ENCODE results near the gene ASIC2. TPM values are rescaled to one million over a fixed set of nuclear protein-coding genes. Genes with fewer than 3 reads are reported as not detected.

Gene ASIC2
- total RNA-seq, 1 experiment from 2014 or later: not detected

GRCh38 chr17:33273271-33273670 lies 19.8 kb downstream of the ASIC2 start:
- H3K27ac Mint-ChIP-seq (ENCODE audit: low read depth, unreplicated experiment): no peak overlapping the region
- no peaks in the 10 kb centered on the region for H3K9me3 Mint-ChIP-seq (ENCODE audit: unreplicated experiment)
- peaks cover under 1% of the 10 kb centered on the region for H3K4me1 Mint-ChIP-seq (ENCODE audit: insufficient read depth, unreplicated experiment)
- DNase-seq (ENCODE audit: unreplicated experiment): no peak
- no peak for TF ChIP-seq CTCF (IDR thresholded peaks at IDR 0.05; ENCODE audit: unreplicated experiment)
- CTCF ChIA-PET: no interaction called here
- H3K27me3 Mint-ChIP-seq (ENCODE audit: insufficient read depth, unreplicated experiment): no peaks in the 10 kb centered on the region
- intact Hi-C loops (cut with micrococcal nuclease): no loop called here
- BruUV-seq (replicated peaks): no TSS peak
- no peaks in the 10 kb centered on the region for H3K36me3 Mint-ChIP-seq (ENCODE audit: insufficient read depth, unreplicated experiment)
- no peak overlapping the region for H3K4me3 Mint-ChIP-seq (ENCODE audit: unreplicated experiment)
- POLR2A ChIA-PET: interaction anchor here (1.1 kb wide), 1 partner anchor 8 kb away, joined by 5 read pairs; no protein-coding TSS in a partner anchor

- no peak overlapping the region for H3K4me3 Mint-ChIP-seq (ENCODE audit: unreplicated experiment)
- BruUV-seq (replicated peaks): no TSS peak
- TF ChIP-seq CTCF (IDR thresholded peaks at IDR 0.05; ENCODE audit: unreplicated experiment): no peak
- no peaks in the 10 kb centered on the region for H3K36me3 Mint-ChIP-seq (ENCODE audit: insufficient read depth, unreplicated experiment)
- ChIA-PET CTCF (no interaction called here), POLR2A (interaction anchor here (1.1 kb wide), 1 partner anchor 9 kb away, joined by 5 read pairs; no protein-coding TSS in a partner anchor)
- H3K9me3 Mint-ChIP-seq (ENCODE audit: unreplicated experiment): no peaks in the 10 kb centered on the region
- DNase-seq (ENCODE audit: unreplicated experiment): no peak
- no peaks in the 10 kb centered on the region for H3K27me3 Mint-ChIP-seq (ENCODE audit: insufficient read depth, unreplicated experiment)
- peaks cover 8% of the 10 kb centered on the region for H3K4me1 Mint-ChIP-seq (ENCODE audit: insufficient read depth, unreplicated experiment)
- H3K27ac Mint-ChIP-seq (ENCODE audit: low read depth, unreplicated experiment): no peak overlapping the region
- intact Hi-C loops (cut with micrococcal nuclease): no loop called here
These were observed 20.7 kb downstream of the ASIC2 start for GRCh38 chr17:33272438-33272837.

GRCh38 chr17:33269337-33270060 lies 23.6 kb downstream of the ASIC2 start:
- H3K27me3 Mint-ChIP-seq (ENCODE audit: insufficient read depth, unreplicated experiment): no peaks in the 10 kb centered on the region
- no peaks in the 10 kb centered on the region for H3K36me3 Mint-ChIP-seq (ENCODE audit: insufficient read depth, unreplicated experiment)

More at GRCh38 chr17:33269337-33270060, 23.6 kb downstream of the ASIC2 start:
- BruUV-seq (replicated peaks): no TSS peak
- H3K9me3 Mint-ChIP-seq (ENCODE audit: unreplicated experiment): no peaks in the 10 kb centered on the region
- CTCF ChIA-PET: no interaction called here
- POLR2A ChIA-PET: no interaction called here
- H3K27ac Mint-ChIP-seq (ENCODE audit: low read depth, unreplicated experiment): no peak overlapping the region
- intact Hi-C loops (cut with micrococcal nuclease): no loop called here
- DNase-seq (ENCODE audit: unreplicated experiment): no peak
- H3K4me3 Mint-ChIP-seq (ENCODE audit: unreplicated experiment): no peak overlapping the region
- H3K4me1 Mint-ChIP-seq (ENCODE audit: insufficient read depth, unreplicated experiment): peaks cover 17% of the 10 kb centered on the region
- no peak for TF ChIP-seq CTCF (IDR thresholded peaks at IDR 0.05; ENCODE audit: unreplicated experiment)
